Measurements from ENCODE around the gene OR2T35.

GRCh38 chr1:248621770-248622169 lies 23.3 kb downstream of the OR2T35 start:
- TF ChIP-seq, protein P1, sequence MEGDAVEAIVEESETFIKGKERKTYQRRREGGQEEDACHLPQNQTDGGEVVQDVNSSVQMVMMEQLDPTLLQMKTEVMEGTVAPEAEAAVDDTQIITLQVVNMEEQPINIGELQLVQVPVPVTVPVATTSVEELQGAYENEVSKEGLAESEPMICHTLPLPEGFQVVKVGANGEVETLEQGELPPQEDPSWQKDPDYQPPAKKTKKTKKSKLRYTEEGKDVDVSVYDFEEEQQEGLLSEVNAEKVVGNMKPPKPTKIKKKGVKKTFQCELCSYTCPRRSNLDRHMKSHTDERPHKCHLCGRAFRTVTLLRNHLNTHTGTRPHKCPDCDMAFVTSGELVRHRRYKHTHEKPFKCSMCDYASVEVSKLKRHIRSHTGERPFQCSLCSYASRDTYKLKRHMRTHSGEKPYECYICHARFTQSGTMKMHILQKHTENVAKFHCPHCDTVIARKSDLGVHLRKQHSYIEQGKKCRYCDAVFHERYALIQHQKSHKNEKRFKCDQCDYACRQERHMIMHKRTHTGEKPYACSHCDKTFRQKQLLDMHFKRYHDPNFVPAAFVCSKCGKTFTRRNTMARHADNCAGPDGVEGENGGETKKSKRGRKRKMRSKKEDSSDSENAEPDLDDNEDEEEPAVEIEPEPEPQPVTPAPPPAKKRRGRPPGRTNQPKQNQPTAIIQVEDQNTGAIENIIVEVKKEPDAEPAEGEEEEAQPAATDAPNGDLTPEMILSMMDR (conservative IDR thresholded peaks at IDR 0.05; ENCODE audit: low read depth, low read length): no peak
- TF ChIP-seq EZH2 (IDR thresholded peaks at IDR 0.05; ENCODE audit: low read length, unreplicated experiment): no peak
- no peak for TF ChIP-seq EZH2phosphoT487 (IDR thresholded peaks at IDR 0.05; ENCODE audit: borderline replicate concordance, low read length)

Measured in PC-3 (cell line).